Mononuclear cell (primary cell): ENCODE data around the gene HSPB1. TPM values are rescaled to one million over a fixed set of nuclear protein-coding genes. Genes with fewer than 3 reads are reported as not detected.
"Not testable (repeated sequence)": the region's sequence is repeated elsewhere in the genome, so short reads cannot be mapped to it uniquely, and the experiment has no call there.

Source experiments
- H3K27me3 ChIP-seq: 2 replicates; pipeline ENCODE4 v1.6.0; 2011; ENCODE audit warnings: low read length, control low read depth; ENCODE audit not compliant: insufficient read depth
- H3K4me1 ChIP-seq: 2 replicates; pipeline ENCODE4 v1.5.1; 2011; ENCODE audit warnings: mild to moderate bottlenecking, low read length, control low read depth; ENCODE audit not compliant: insufficient read depth
- H3K4me3 ChIP-seq: 2 replicates; pipeline ENCODE4 v1.5.1; 2011; ENCODE audit warnings: mild to moderate bottlenecking, low read length, moderate library complexity
- H3K9me3 ChIP-seq: 2 replicates; pipeline ENCODE4 v1.5.1; 2011; ENCODE audit warnings: low read depth, mild to moderate bottlenecking, control low read depth, low read length
- total RNA-seq: library from RNA; depleted of rRNA; stranded (reverse); fragments of >200 nt; gene quantifications from one replicate; pipeline ENCODE4 v1.2.3, GENCODE V29; 2012

HSPB1 gene
- total RNA-seq, 1 donor: 4.5 TPM

DNA sequence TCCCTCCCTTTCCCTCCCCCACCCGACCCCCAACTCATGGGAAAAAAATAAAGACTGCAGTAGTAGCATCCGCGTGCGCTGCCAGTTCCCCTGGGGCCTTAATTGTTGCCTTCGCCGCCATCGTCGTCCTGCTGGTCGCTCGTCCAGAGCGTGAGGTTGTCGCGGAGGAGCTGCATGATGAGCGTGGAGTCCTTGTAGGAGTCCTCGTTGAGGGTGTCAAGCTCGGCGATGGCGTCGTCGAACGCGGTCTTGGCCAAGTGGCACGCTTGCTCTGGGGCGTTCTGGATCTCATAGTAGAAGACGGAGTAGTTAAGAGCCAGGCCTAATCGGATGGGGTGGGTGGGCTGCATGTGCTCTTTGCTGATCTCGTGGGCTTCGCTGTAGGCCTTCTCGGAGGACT, 27.0 kb downstream of the HSPB1 start:
- Histone ChIP-seq H3K4me3 (no peak overlapping the region), H3K9me3 (no peaks in the 10 kb centered on the region), H3K4me1 (peaks cover 33% of the 10 kb centered on the region), H3K27me3 (no peaks in the 10 kb centered on the region)

DNA sequence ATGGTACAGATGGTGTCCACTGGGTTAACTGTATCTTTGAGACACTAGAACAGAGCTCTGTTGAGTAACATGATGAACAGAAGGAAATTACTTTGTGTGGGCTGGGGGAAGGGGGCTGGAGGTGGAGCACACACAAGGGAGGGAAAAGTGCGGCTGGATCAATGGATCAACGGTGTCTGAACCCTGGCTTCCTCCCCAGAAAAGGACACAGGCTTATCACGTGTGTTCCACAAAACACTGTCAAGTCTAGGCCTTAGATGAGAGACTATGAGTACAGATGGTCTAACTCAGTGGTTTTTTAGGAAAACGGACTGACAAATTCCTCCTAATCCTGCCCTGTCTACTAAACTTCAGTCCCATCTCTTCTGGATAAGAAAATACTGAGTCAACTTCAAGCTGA, 27.8 kb downstream of the HSPB1 start:
- Histone ChIP-seq H3K9me3 (no peaks in the 10 kb centered on the region), H3K4me1 (peaks cover 38% of the 10 kb centered on the region), H3K4me3 (no peak overlapping the region), H3K27me3 (no peaks in the 10 kb centered on the region)

- Histone ChIP-seq H3K4me1 (peaks cover 38% of the 10 kb centered on the region), H3K27me3 (no peaks in the 10 kb centered on the region), H3K9me3 (no peaks in the 10 kb centered on the region), H3K4me3 (no peak overlapping the region)
Observed at GRCh38 chr7:76330673-76331072, 28.2 kb downstream of the HSPB1 start.

DNA sequence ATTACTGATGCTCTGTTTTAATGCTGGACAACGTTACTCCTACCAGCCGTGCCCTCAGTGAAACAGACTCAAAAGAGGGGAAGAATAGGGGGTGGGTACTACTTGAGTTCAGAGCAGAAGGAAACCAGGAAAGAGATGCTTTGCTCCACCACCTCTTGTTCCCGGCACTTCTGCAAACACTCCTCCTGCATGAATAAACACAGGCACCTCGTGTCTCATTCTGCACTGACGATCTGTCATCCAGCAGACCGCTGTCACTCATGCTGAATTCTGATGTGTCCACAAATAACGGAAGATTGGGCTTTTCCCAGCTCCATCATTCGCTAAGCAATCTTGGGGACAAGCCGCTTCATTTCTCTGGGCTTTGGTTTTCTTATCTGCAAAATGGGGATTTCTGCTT, 29.6 kb downstream of the HSPB1 start:
- Histone ChIP-seq H3K9me3 (no peaks in the 10 kb centered on the region), H3K4me3 (no peak overlapping the region), H3K27me3 (no peaks in the 10 kb centered on the region), H3K4me1 (peaks cover 38% of the 10 kb centered on the region)

GRCh38 chr7:76333511-76334101, 31.1 kb downstream of the HSPB1 start:
- Histone ChIP-seq H3K4me3 (no peak overlapping the region), H3K9me3 (no peaks in the 10 kb centered on the region), H3K4me1 (peaks cover 33% of the 10 kb centered on the region), H3K27me3 (no peaks in the 10 kb centered on the region)

GRCh38 chr7:76334320-76334967, 32.0 kb downstream of the HSPB1 start:
- no peaks in the 10 kb centered on the region for H3K9me3 ChIP-seq
- peaks cover 35% of the 10 kb centered on the region for H3K4me1 ChIP-seq
- no peak overlapping the region for H3K4me3 ChIP-seq
- no peaks in the 10 kb centered on the region for H3K27me3 ChIP-seq

DNA sequence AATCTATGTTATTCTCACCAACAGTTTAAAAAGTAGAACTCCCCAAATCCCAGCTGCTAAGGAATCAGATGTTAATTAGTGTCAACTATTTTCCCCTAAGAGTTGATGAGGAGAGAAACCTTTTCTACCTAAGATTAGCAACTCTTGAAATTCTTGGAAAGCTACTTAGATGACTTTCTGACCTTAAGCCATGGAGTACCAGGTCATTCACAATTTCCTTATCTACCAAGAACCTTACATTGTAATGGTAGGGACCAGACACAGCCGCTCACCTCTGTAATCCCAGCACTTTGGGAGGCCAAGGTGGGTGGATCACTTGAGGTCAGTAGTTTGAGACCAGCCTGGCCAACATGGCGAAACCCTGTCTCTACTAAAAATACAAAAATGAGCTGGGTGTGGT, 32.9 kb downstream of the HSPB1 start:
- H3K4me1 ChIP-seq: peaks cover 35% of the 10 kb centered on the region
- not testable (repeated sequence) for H3K4me3 ChIP-seq, H3K27me3 ChIP-seq, H3K9me3 ChIP-seq

DNA sequence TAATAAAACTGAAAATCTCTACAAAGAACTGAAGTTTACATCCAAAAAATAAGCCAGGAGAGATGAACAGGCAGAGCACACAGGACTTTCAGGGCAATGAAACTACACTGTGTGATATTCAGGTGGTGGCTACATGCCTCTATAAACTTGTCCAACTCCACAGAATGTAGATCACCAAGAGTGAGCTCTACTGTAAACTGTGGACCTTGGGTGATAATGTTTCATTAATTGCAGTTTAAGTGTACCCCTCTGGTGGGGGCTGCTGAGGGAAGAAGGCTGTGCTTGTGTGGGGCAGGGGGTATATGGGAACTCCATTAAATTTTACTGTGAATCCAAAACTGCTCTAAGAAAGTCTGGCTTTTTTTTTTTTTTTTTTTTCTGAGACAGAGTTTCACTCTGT, 33.6 kb downstream of the HSPB1 start:
- Histone ChIP-seq H3K27me3 (no peaks in the 10 kb centered on the region), H3K4me3 (no peak overlapping the region), H3K4me1 (peaks cover 40% of the 10 kb centered on the region), H3K9me3 (no peaks in the 10 kb centered on the region)

DNA sequence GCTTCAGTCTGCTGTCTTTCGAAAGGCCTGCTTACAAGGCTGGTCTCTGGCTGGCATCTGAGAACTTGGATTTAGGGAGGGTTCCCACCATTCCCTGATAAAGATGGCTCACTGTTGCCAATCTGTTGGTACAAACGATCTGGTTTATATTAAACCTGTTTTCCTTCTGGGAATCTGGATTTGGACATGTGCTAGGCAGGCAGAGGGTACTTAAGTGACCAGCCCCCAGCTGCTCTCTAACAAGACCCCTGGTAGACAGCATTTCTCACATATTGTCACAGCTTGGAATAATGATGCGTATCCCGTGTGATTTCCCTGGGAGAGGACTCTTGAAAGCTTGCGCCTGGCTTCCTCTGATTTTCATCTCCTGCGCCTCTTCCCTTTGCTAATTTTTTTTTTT, 34.7 kb downstream of the HSPB1 start:
- H3K27me3 ChIP-seq: no peaks in the 10 kb centered on the region
- no peaks in the 10 kb centered on the region for H3K9me3 ChIP-seq
- H3K4me3 ChIP-seq: no peak overlapping the region
- H3K4me1 ChIP-seq: peaks cover 36% of the 10 kb centered on the region

- Histone ChIP-seq H3K4me3 (no peak overlapping the region), H3K4me1 (peaks cover 22% of the 10 kb centered on the region), H3K9me3 (no peaks in the 10 kb centered on the region), H3K27me3 (no peaks in the 10 kb centered on the region)
Observed at GRCh38 chr7:76338298-76339084, 36.0 kb downstream of the HSPB1 start.

DNA sequence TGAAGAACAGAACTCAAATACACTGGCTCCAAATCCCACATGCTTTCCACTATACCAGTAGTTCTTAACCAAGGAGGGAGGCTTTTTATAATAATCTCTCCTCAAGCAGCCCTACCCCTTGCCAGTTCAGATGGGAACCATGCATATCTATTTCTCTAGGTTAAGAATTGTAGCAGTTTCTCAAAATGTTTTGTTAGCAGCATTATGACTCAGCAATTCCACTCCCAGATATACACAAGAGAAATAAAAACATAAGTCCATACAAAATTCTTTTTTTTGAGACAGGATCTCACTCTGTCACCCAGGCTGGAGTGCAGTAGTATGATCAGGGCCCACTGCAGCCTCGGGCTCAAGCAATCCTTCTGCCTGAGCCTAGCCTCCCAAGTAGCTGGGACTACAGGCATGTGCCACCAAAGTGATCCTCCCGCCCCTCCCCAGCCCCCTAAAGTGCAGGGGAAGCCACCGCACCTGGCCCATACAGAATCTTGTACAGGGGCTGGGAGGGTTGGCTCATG, 38.2 kb downstream of the HSPB1 start:
- Histone ChIP-seq H3K4me1 (peaks cover 9% of the 10 kb centered on the region), H3K4me3 (no peak overlapping the region), H3K9me3 (no peaks in the 10 kb centered on the region), H3K27me3 (no peaks in the 10 kb centered on the region)

DNA sequence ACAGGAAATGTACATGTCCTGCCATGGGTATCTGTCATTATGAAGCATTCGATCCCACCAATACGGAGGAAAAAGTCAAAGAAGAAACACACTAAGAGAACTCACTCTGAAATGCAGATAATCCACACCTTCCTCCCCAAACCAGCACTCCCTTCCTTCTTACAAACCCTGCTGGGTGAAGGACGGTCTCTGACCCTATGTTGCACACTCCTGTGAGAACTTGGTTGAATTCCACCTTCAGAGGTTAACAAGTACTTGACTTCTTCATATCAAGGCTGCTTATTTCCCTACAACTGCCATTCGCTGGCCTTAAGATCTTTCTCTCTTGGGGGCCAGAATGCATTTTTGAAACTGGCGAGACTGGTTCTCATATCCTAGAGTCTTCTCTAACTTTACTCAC, 39.7 kb downstream of the HSPB1 start:
- Histone ChIP-seq H3K27me3 (no peaks in the 10 kb centered on the region), H3K4me1 (peaks cover 21% of the 10 kb centered on the region), H3K4me3 (no peak overlapping the region), H3K9me3 (no peaks in the 10 kb centered on the region)

- Histone ChIP-seq H3K9me3 (no peaks in the 10 kb centered on the region), H3K4me3 (no peak overlapping the region), H3K4me1 (peaks cover 22% of the 10 kb centered on the region)
Observed at GRCh38 chr7:76343294-76343930, 40.9 kb downstream of the HSPB1 start.

DNA sequence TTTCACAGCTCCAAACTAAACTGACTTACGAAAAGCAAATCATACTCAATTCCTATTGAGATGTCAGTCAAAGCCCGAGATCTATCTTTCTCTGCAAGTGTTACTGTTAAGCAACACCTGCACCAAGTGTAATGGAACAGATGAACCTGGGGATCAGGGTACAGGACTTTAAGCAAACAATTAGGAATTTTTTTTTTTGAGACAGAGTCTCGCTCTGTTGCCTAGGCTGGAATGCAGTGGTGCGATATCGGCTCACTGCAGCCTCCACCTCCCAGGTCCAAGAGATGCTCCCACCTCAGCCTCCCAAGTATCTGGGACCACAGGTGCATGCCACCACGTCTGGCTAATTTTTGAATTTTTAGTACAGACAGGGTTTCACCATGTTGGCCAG, 41.5 kb downstream of the HSPB1 start:
- Histone ChIP-seq H3K9me3 (no peaks in the 10 kb centered on the region), H3K4me1 (peaks cover 18% of the 10 kb centered on the region), H3K27me3 (no peaks in the 10 kb centered on the region), H3K4me3 (no peak overlapping the region)

More at GRCh38 chr7:76343294-76343930, 40.9 kb downstream of the HSPB1 start:
- no peaks in the 10 kb centered on the region for H3K27me3 ChIP-seq

DNA sequence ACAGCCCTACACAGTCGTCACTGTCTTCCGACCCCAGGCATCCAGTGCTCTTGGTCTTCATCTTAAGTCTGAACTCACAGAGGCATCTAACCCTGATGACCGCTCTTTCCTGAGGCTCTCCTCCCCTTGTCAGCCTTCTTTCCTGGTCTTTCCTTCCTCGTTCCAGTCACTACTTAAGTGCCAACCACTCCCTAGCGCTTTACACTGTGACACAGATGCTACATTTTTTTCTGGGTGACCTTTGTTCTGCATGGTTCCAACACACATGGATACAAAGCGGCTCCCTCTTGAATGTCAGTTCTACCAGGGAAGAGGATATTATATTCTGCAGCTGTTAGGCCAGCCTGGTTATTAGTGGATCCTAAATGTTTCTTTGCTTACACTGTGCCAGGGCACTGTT, 43.6 kb downstream of the HSPB1 start:
- Histone ChIP-seq H3K9me3 (no peaks in the 10 kb centered on the region), H3K27me3 (no peaks in the 10 kb centered on the region), H3K4me3 (no peak overlapping the region), H3K4me1 (peaks cover 14% of the 10 kb centered on the region)
